Suprapubic skin (tissue), 4 donors: ENCODE measurements around the gene KCTD13.

Source experiments
- CTCF ChIP-seq, 2 donors: fragments of 200-600 bp in 1 of 2; fragments of 450-650 bp in 1 of 2; sonication (generic) in 1 of 2; IDR thresholded peaks; one replicate each; pipeline ENCODE4 v1.5.1; 2016 to 2019; ENCODE audit warnings: antibody characterized with exemption in 2 of 2, mild to moderate bottlenecking in 1 of 2, moderate library complexity in 1 of 2
- EP300 ChIP-seq: sonication (generic); formaldehyde crosslinking; IDR thresholded peaks from one replicate; pipeline ENCODE4 v1.6.1; 2017; ENCODE audit warnings: antibody characterized with exemption
- POLR2AphosphoS5 ChIP-seq, 3 donors: sonication (generic); formaldehyde crosslinking; IDR thresholded peaks; one replicate each; pipeline ENCODE4 v1.6.1; 2017; ENCODE audit warnings: antibody characterized with exemption in 3 of 3

GRCh38 chr16:29905668-29906067 is 20.4 kb downstream of the KCTD13 start:
- no peak for TF ChIP-seq CTCF (IDR thresholded peaks at IDR 0.05)
- TF ChIP-seq EP300: no peak
- no peak for TF ChIP-seq POLR2AphosphoS5 (IDR thresholded peaks at IDR 0.05)
